Bronchial epithelial cell (primary cell): ENCODE results near the gene C8A. TPM values are rescaled to one million over a fixed set of nuclear protein-coding genes. Genes with fewer than 3 reads are reported as not detected.

Experiments
- DNase-seq: peaks from one replicate; pipeline ENCODE4 v3.0.0-alpha.2; 2010; ENCODE audit warnings: low read depth
- FAIRE-seq: peaks from 2 replicates; lab custom pipeline; 2011; peaks lifted over from hg19 to GRCh38; lab: Jason Lieb, UNC
- H3K27me3 ChIP-seq: 2 replicates; pipeline ENCODE4 v1.5.1; 2011; ENCODE audit warnings: low read length; ENCODE audit not compliant: control insufficient read depth, insufficient read depth
- H3K36me3 ChIP-seq: 2 replicates; pipeline ENCODE4 v1.5.1; 2011; ENCODE audit warnings: low read length; ENCODE audit not compliant: control insufficient read depth, insufficient read depth
- H3K4me3 ChIP-seq: 2 replicates; pipeline ENCODE4 v1.5.1; 2011; ENCODE audit warnings: mild to moderate bottlenecking, low read depth, low read length, control low read depth
- total RNA-seq: library from RNA; depleted of rRNA; stranded (reverse); fragments of >200 nt; gene quantifications from 2 replicates; pipeline ENCODE4 v1.2.1, GENCODE V29; 2014
- TF ChIP-seq, protein P1 (sequence below): IDR thresholded peaks from 2 replicates; pipeline ENCODE4 v1.5.1; 2011; ENCODE audit warnings: mild to moderate bottlenecking, moderate library complexity, low read length, control low read depth, inconsistent platforms; ENCODE audit not compliant: insufficient read depth, severe bottlenecking

C8A gene
- total RNA-seq, 1 donor from 2014 or later = not detected

DNA sequence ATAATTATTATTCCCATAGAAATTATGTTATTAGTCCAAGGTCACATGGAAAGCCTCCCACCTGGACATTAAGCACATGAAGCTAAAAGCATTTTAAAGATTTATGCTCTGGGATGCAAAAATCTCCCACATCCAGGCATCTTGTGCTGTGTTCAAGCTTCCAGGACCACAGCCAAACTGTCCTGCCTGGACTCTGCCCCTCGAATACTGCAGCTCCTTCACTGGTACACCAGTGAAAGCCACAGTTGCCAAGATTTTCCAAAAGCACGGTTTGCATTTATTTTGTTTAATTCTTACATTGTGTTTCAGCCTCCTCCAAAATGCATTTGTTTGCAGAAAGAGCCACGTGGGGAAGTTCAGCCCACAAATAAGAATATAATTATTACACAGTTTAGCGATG, 72.6 kb downstream of the C8A start:
- FAIRE-seq = no peak
- Histone ChIP-seq H3K27me3 (no peaks in the 10 kb centered on the region), H3K36me3 (no peaks in the 10 kb centered on the region), H3K4me3 (no peak overlapping the region)
- TF ChIP-seq, protein P1, sequence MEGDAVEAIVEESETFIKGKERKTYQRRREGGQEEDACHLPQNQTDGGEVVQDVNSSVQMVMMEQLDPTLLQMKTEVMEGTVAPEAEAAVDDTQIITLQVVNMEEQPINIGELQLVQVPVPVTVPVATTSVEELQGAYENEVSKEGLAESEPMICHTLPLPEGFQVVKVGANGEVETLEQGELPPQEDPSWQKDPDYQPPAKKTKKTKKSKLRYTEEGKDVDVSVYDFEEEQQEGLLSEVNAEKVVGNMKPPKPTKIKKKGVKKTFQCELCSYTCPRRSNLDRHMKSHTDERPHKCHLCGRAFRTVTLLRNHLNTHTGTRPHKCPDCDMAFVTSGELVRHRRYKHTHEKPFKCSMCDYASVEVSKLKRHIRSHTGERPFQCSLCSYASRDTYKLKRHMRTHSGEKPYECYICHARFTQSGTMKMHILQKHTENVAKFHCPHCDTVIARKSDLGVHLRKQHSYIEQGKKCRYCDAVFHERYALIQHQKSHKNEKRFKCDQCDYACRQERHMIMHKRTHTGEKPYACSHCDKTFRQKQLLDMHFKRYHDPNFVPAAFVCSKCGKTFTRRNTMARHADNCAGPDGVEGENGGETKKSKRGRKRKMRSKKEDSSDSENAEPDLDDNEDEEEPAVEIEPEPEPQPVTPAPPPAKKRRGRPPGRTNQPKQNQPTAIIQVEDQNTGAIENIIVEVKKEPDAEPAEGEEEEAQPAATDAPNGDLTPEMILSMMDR = no peak
- DNase-seq = no peak

DNA sequence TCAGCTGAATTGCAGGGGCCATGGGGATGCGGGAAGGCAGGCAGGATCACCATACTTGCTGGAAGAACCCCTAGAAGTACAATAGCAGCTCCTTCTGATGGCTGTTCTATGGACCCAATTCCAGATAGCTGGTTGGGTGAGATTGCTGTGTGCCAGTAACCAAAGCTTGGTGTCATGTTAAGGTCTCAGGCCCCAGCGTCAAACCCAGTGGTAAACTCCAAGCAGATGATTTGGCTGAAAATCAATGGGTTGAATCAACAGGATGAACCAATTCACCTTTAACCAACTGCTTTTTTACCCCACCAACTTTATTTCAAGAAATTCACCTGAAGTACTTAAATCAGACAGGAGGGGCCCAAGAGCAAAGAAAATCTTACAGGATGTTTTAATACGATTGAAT, 73.4 kb downstream of the C8A start:
- no peak for DNase-seq
- Histone ChIP-seq H3K27me3 (no peaks in the 10 kb centered on the region), H3K36me3 (no peaks in the 10 kb centered on the region), H3K4me3 (no peak overlapping the region)
- TF ChIP-seq, protein P1 = no peak
- FAIRE-seq = no peak

DNA sequence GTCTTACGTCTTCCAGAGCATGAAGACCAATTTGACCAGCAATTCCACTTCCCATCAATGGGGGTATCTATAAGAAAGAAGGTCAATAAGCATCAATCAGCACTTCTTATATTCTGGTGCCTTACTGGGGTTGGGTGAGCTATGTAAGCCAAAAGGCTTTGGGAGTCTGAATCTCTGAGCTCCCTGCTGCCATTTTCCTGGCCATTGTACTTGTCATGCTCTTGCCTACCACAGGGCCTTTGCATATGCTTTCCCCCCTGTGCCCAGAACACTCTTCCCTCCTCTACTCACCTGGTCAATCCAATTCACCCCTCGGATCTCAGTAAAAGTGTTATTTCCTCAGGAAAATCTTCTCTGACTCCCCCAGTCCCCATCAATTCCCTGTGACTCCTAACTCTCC, 74.9 kb downstream of the C8A start:
- TF ChIP-seq, protein P1 = no peak
- Histone ChIP-seq H3K4me3 (no peak overlapping the region), H3K36me3 (no peaks in the 10 kb centered on the region), H3K27me3 (no peaks in the 10 kb centered on the region)
- DNase-seq (no peak), FAIRE-seq (no peak)

DNA sequence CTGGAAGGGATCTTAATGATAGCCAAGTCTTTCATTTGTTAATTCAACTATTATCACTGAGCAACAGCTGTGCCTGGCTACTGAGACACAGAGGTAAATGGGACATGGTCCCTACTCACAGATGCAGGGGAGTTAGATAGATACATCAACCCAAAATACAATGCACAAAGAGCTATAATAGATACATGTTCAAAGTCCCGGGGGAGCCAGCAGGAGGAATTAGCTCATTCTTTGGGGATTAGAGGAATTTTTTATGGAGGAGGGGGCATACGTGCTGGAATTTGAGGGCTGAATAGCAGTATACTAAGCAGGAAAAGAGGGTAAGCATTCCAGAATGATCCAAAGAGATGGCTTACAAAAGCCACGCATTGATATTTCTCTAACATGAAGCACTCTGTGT, 76.6 kb downstream of the C8A start:
- Histone ChIP-seq H3K4me3 (no peak overlapping the region), H3K36me3 (no peaks in the 10 kb centered on the region), H3K27me3 (no peaks in the 10 kb centered on the region)
- DNase-seq = no peak
- TF ChIP-seq, protein P1 = no peak
- no peak for FAIRE-seq

DNA sequence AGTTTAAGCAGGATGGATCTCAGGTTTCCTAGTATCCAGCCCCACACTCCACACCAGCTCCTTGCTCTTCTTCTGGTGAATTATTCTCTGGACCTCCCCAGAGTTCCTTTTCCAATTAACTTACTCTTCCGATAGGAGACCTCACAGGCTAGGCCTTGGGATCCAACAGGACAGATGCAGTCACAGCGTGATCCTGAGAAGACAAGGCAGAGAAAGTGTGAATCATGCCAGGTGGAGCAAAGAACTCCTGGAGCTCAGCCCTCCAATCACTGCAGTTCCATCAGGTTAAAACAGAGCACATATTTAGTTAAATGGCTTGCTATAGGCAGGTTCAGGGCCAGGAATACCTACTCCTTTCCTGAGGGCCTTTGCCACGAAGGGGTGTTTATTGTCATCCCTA, 77.1 kb downstream of the C8A start:
- DNase-seq (no peak), FAIRE-seq (no peak)
- Histone ChIP-seq H3K27me3 (no peaks in the 10 kb centered on the region), H3K4me3 (no peak overlapping the region), H3K36me3 (no peaks in the 10 kb centered on the region)
- TF ChIP-seq, protein P1 = no peak

DNA sequence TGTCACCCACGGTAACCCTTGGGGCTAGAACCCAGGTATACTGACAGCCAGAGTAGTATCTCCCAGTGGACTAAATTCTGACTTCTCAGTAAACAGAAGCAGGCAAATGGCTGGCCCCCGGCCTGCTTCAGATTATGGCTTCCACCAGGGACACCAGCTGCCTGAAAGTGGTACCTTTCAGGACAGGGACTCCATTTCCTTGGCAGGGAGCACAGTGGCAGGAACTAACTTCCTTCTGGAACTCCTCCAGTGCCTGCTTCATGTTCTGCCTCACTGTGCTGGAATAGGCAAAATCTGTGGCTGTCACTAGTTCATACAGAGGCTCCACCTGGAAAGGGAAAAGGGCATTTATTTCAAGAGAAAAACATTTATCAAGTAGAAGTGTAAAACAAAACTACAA, 78.6 kb downstream of the C8A start:
- Histone ChIP-seq H3K4me3 (no peak overlapping the region), H3K27me3 (no peaks in the 10 kb centered on the region), H3K36me3 (no peaks in the 10 kb centered on the region)
- DNase-seq (no peak), FAIRE-seq (no peak)
- TF ChIP-seq, protein P1 = no peak
